Hematopoietic multipotent progenitor cell treated with erythropoietin and hydrocortisone succinate and interleukin-3 and kit ligand, for 4 days (in vitro differentiated cells): ENCODE results near the gene LSAMP.
"Not testable (repeated sequence)": the region's sequence is repeated elsewhere in the genome, so short reads cannot be mapped to it uniquely, and the experiment has no call there.

Source experiments
- DNase-seq: peaks from one replicate; pipeline ENCODE4 v3.0.0-alpha.2; 2015

The LSAMP gene

DNA sequence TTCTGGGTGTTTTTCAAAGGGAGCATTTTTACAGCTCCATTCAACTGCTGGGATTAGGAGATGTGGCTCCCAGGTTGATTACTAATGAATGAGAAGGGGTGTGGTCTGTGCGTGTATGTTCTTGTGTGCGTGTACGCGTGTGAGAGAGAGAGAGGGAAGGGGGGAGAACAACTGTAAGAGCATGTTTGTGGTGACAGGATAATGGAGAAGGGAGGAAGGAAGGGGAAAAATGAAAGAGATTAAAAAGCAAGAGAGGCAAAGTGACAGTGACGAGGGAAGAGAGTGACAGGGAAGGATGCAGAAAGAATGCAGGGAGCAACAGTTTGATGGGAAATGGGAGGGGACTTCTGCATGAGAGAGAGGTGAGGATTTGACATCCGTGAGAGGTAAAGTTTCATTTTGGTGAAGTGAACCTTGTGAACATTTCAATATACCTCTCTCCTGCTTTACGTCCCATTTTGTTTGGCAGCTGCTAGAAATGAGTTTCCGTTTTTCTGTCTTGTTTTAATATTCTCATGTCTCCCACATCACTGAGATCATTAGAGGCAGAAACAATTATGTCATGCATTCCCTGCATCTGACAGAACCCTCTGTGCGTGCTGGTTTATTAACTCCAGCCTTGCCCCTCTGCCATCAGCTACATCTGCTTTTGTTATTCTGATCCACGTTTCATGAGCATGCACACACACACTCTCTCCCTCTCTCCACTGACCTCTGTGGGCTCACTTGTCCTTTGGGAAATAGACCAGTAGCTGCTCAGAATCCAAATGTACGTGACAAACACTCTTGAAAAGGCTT is 660.3 kb downstream of the LSAMP start:
- DNase-seq: peak; percentile 13

- DNase-seq: peak; percentile 97
Measured at GRCh38 chr3:115783938-115784738, 661.1 kb downstream of the LSAMP start.

DNA sequence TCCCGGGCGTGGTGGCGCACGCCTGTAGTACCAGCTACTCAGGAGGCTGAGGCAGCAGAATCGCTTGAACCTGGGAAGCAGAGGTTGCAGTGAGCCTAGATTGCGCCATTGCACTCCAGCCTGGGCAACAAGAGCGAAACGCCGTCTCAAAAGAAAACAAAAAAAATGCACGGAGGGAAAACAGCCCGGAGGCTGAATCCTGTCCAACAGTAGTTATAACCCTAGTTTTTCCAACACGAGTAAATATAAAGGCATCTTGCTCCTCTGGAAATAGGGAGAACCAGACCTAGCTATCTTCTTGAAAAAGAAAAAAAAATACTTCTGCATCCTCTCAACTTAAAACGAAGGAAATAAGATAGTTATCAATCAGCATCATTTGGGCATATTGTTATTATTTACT is 661.9 kb downstream of the LSAMP start:
- not testable (repeated sequence) for DNase-seq

- no peak for DNase-seq
Measured at GRCh38 chr3:115779011-115779410, 666.3 kb downstream of the LSAMP start.

- DNase-seq: no peak
Measured at GRCh38 chr3:115772951-115773350, 672.3 kb downstream of the LSAMP start.

- DNase-seq: no peak
Measured at GRCh38 chr3:115768661-115769060, 676.6 kb downstream of the LSAMP start.

DNA sequence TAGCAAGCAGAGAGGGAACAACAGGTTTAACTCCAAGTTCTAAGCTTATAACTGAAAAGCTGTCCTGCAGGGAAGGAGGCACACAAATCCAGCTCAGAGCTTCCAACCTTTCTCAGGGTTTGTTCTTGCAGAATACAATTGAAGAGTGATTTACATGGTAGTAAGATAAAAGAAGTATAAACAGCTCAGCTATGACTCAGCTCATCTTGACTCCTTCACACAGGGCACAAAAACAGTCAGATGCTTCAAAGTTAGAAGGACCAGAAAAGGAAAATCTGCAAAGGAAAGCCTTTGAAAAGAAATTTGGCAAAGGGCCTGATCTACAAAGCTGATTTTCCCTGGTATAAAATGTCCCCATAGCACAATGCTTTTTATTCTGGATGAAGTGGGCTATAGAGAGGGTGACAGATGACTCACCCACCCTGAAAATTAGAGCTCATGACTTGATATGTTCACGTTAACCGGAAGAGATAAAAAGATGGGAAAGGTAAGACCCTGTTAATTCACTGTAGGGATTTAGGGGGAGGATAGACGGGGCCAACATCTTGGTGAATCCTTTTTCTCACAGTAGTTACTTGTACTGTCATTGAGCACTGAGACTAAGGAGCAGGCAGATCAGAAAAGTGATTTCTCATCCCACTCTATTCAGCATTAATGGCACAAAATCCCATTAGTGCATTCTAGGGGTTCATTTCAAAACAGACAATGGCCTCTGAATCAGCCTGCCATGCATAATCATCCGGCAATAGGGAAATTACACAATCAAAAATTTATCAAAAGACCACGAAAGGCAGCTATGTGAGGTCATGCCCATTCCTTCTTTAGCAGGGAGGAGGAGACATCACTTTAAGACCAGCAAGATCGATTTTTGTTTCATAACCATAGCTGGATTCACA is 678.5 kb downstream of the LSAMP start:
- DNase-seq: peak; percentile 13

DNA sequence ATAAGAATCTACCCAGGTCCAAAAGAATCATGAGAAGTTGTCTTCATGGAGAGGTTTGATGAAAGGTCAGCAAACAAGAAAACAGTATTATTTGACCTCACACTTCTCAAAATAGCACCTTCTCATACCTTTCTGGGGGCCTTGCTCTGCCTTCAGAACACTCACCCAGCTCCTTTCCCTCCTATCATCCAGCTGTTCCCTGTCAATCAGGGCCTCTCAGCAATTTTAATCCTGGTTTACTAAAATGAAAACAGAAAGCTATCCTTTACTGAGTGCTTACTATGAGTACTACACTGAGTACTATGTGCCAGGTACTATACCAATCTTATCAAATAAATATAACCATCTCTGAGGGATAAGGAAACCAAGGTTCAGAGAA is 683.4 kb downstream of the LSAMP start:
- no peak for DNase-seq

DNA sequence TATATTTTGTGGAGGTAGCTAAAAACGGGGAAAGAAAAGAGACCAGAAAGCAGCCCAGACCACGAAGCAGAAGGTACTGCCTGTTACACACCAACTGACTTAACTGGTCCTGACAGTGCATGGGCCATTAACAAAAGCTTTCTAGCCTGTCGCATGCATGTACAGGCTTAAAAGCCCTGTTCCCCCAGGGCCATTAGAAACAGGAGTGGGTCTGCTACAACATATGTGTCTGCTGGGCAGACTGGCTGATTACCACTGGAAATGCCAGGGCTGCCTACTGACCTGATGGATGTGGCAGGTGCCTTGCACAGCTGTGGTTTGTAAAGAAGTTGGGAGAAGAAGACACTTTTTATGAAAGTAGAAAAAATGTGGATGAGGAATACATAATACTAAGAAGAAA is 684.6 kb downstream of the LSAMP start:
- no peak for DNase-seq

GRCh38 chr3:115758076-115758763 is 687.1 kb downstream of the LSAMP start:
- no peak for DNase-seq

- DNase-seq: not testable (repeated sequence)
Measured at GRCh38 chr3:115752978-115753377, 692.3 kb downstream of the LSAMP start.
